H1 (cell line): ENCODE data around the gene PLEKHG3. TPM values are rescaled to one million over a fixed set of nuclear protein-coding genes. Genes with fewer than 3 reads are reported as not detected.

Experiments
- CTCF ChIA-PET: fragments of 300-600 bp; sonication (Branson Sonifier 250); formaldehyde crosslinking; loops from one replicate; lab custom pipeline; 2021; ENCODE audit not compliant: partially characterized antibody; lab: Charles Lee
- POLR2A ChIA-PET: fragments of 300-600 bp; sonication (Branson Sonifier 250); formaldehyde crosslinking; loops from one replicate; lab custom pipeline; 2021; ENCODE audit warnings: inconsistent platforms; ENCODE audit not compliant: partially characterized antibody; lab: Charles Lee
- DNase-seq, 2 experiments: peaks; one replicate each; pipeline versions ENCODE4 v3.0.0 to v3.0.0-alpha.2; 2010 to 2022; ENCODE audit warnings: low spot score in 2 of 2, low read depth in 1 of 2, mixed read lengths in 1 of 2
- FAIRE-seq: peaks from 2 replicates; lab custom pipeline; 2011; peaks lifted over from hg19 to GRCh38; lab: Jason Lieb, UNC
- H2AFZ ChIP-seq: 2 replicates; pipeline ENCODE4 v1.8.1; 2012; ENCODE audit warnings: low read length, inconsistent platforms
- H2AK5ac ChIP-seq: 2 replicates; pipeline ENCODE4 v1.6.1; 2013; ENCODE audit warnings: low read depth, low read length
- H2BK120ac ChIP-seq: replicated peaks from 2 replicates; pipeline ENCODE3; 2013; ENCODE audit warnings: low read depth, low read length, inconsistent platforms
- H2BK12ac ChIP-seq: 2 replicates; pipeline ENCODE4 v1.6.1; 2013; ENCODE audit warnings: low read depth, low read length
- H2BK15ac ChIP-seq: 2 replicates; pipeline ENCODE4 v1.6.1; 2013; ENCODE audit warnings: low read length
- H2BK20ac ChIP-seq: 2 replicates; pipeline ENCODE4 v1.6.1; 2013; ENCODE audit warnings: low read length
- H2BK5ac ChIP-seq: 2 replicates; pipeline ENCODE4 v1.6.1; 2013; ENCODE audit warnings: low read depth, low read length
- H3K14ac ChIP-seq: 2 replicates; pipeline ENCODE4 v1.6.1; 2013; ENCODE audit warnings: inconsistent platforms; ENCODE audit not compliant: insufficient read length
- H3K18ac ChIP-seq: 2 replicates; pipeline ENCODE4 v1.6.1; 2013; ENCODE audit warnings: low read length; ENCODE audit errors: extremely low read depth
- H3K23ac ChIP-seq: 2 replicates; pipeline ENCODE4 v1.6.1; 2013; ENCODE audit warnings: inconsistent platforms; ENCODE audit not compliant: insufficient read length
- H3K23me2 ChIP-seq: 2 replicates; pipeline ENCODE4 v1.6.1; 2013; ENCODE audit warnings: low read depth, low read length
- H3K27ac ChIP-seq: 2 replicates; pipeline ENCODE4 v1.6.1; 2011; ENCODE audit warnings: low read depth, low read length, inconsistent platforms
- H3K27me3 ChIP-seq, 4 experiments: replicated peaks in 1 of 4; 1 replicate in 1 of 4; 2 replicates in 3 of 4; pipeline versions ENCODE4 v1.6.1 to v1.8.1; 2011 to 2013; ENCODE audit warnings: low read length in 3 of 4, mild to moderate bottlenecking in 3 of 4, inconsistent platforms in 2 of 4, mixed read lengths in 2 of 4, moderate library complexity in 1 of 4; ENCODE audit not compliant: control insufficient read depth in 3 of 4, insufficient read depth in 3 of 4; ENCODE audit errors: extremely low read depth in 1 of 4
- H3K36me3 ChIP-seq, 4 experiments: 2 replicates each; pipeline versions ENCODE4 v1.6.1 to v1.8.1; 2011 to 2013; ENCODE audit warnings: mild to moderate bottlenecking in 4 of 4, low read length in 3 of 4, moderate library complexity in 2 of 4, control low read depth in 1 of 4, inconsistent platforms in 1 of 4; ENCODE audit not compliant: insufficient read depth in 4 of 4, control insufficient read depth in 2 of 4
- H3K4ac ChIP-seq: replicated peaks from 2 replicates; pipeline ENCODE3; 2013; ENCODE audit warnings: low read length, low read depth, mixed read lengths, inconsistent platforms; ENCODE audit not compliant: insufficient read length
- H3K4me1 ChIP-seq, 4 experiments: replicated peaks in 1 of 4; 1 replicate in 1 of 4; 2 replicates in 3 of 4; pipeline versions ENCODE4 v1.6.1 to v1.8.1; 2011 to 2013; ENCODE audit warnings: low read length in 3 of 4, inconsistent platforms in 2 of 4, mixed read lengths in 1 of 4; ENCODE audit not compliant: insufficient read depth in 4 of 4, control insufficient read depth in 3 of 4
- H3K4me2 ChIP-seq, 2 experiments: 2 replicates each; pipeline versions ENCODE4 v1.6.1 to v1.8.1; 2011 to 2013; ENCODE audit warnings: low read depth in 2 of 2, low read length in 2 of 2, control low read depth in 1 of 2, inconsistent platforms in 1 of 2, mild to moderate bottlenecking in 1 of 2; ENCODE audit not compliant: insufficient read depth in 1 of 2
- H3K4me3 ChIP-seq, 4 experiments: fragments of 200-600, 300-600 bp in 1 of 4; sonication (generic), shearing (Covaris generic), sonication (Bioruptor Twin) in 1 of 4; 2 replicates each; pipeline versions ENCODE4 v1.5.1 to v1.8.1; 2011 to 2016; ENCODE audit warnings: low read length in 4 of 4, low read depth in 3 of 4, control low read depth in 2 of 4, inconsistent platforms in 2 of 4, mild to moderate bottlenecking in 2 of 4, mixed read lengths in 1 of 4, moderate library complexity in 1 of 4; ENCODE audit not compliant: insufficient read depth in 2 of 4; ENCODE audit errors: extremely low read depth in 1 of 4
- H3K56ac ChIP-seq: replicated peaks from 2 replicates; pipeline ENCODE3; 2013; ENCODE audit warnings: low read depth, mild to moderate bottlenecking, mixed read lengths, low read length, inconsistent platforms; ENCODE audit not compliant: insufficient read length
- H3K79me1 ChIP-seq: 2 replicates; pipeline ENCODE4 v1.6.1; 2013; ENCODE audit warnings: low read depth, low read length, control low read depth
- H3K79me2 ChIP-seq, 2 experiments: 2 replicates each; pipeline versions ENCODE4 v1.6.1 to v1.8.1; 2012 to 2013; ENCODE audit warnings: low read length in 2 of 2, mild to moderate bottlenecking in 2 of 2, inconsistent platforms in 1 of 2; ENCODE audit not compliant: insufficient read depth in 2 of 2, control insufficient read depth in 1 of 2
- H3K9ac ChIP-seq, 4 experiments: replicated peaks in 1 of 4; 1 replicate in 1 of 4; 2 replicates in 3 of 4; pipeline versions ENCODE4 v1.6.1 to v1.8.1; 2011 to 2013; ENCODE audit warnings: low read depth in 3 of 4, low read length in 3 of 4, control low read depth in 2 of 4, mild to moderate bottlenecking in 2 of 4, moderate library complexity in 2 of 4, inconsistent platforms in 1 of 4; ENCODE audit errors: extremely low read depth in 1 of 4
- H3K9me3 ChIP-seq, 2 experiments: 2 replicates each; pipeline versions ENCODE4 v1.6.1 to v1.8.1; 2012 to 2013; ENCODE audit warnings: mild to moderate bottlenecking in 2 of 2, moderate library complexity in 2 of 2, control low read depth in 1 of 2, inconsistent platforms in 1 of 2, low read depth in 1 of 2, low read length in 1 of 2, mixed read lengths in 1 of 2; ENCODE audit not compliant: insufficient read depth in 2 of 2
- H4K20me1 ChIP-seq, 2 experiments: replicated peaks in 1 of 2; 2 replicates each; pipeline versions ENCODE3 to v1.8.1; 2011 to 2013; ENCODE audit warnings: inconsistent platforms in 2 of 2, low read length in 2 of 2, mild to moderate bottlenecking in 1 of 2; ENCODE audit not compliant: insufficient read depth in 2 of 2, control insufficient read depth in 1 of 2
- H4K5ac ChIP-seq: 2 replicates; pipeline ENCODE4 v1.6.1; 2013; ENCODE audit warnings: low read length, low read depth, mixed read lengths, inconsistent platforms; ENCODE audit not compliant: insufficient read length
- H4K8ac ChIP-seq: 2 replicates; pipeline ENCODE4 v1.8.0; 2013; ENCODE audit warnings: mild to moderate bottlenecking, moderate library complexity, low read length, inconsistent platforms; ENCODE audit not compliant: insufficient read depth; ENCODE audit errors: extremely low read depth
- H4K91ac ChIP-seq: replicated peaks from 2 replicates; pipeline ENCODE3; 2013; ENCODE audit warnings: low read length, mixed read lengths, inconsistent platforms; ENCODE audit not compliant: insufficient read length
- CTBP2 ChIP-seq: IDR thresholded peaks from 2 replicates; pipeline ENCODE4 v1.7.0; 2011; ENCODE audit warnings: borderline replicate concordance, mild to moderate bottlenecking, moderate library complexity, mixed read lengths, low read length; ENCODE audit not compliant: insufficient read depth, insufficient read length
- CTCF ChIP-seq, 3 experiments: IDR thresholded peaks; 1 replicate in 2 of 3; 2 replicates in 1 of 3; pipeline versions ENCODE4 v1.5.1 to v1.6.1; 2011; ENCODE audit warnings: low read length in 3 of 3, mild to moderate bottlenecking in 3 of 3, inconsistent platforms in 2 of 3, low read depth in 1 of 3, moderate library complexity in 1 of 3; ENCODE audit not compliant: insufficient read depth in 1 of 3; ENCODE audit errors: control extremely low read depth in 1 of 3
- SUZ12 ChIP-seq: fragments of 200-600 bp; sonication (generic); IDR thresholded peaks from 2 replicates; pipeline ENCODE4 v1.6.1; 2012; ENCODE audit warnings: mild to moderate bottlenecking, inconsistent platforms, low read length, moderate library complexity, mixed read lengths
- TAF1 ChIP-seq: IDR thresholded peaks from 2 replicates; pipeline ENCODE4 v1.6.1; 2011; ENCODE audit warnings: mild to moderate bottlenecking, low read depth, low read length
- WGBS, 2 experiments: shearing (Covaris generic) in 1 of 2; methylation state at CpG; one replicate each; pipeline versions ENCODE4 v1.1.6 to v1.1.7; 2013 to 2015; ENCODE audit warnings: low lambda C conversion rate in 2 of 2, mixed read lengths in 2 of 2, inconsistent platforms in 1 of 2, low coverage in 1 of 2, missing lambda C conversion rate in 1 of 2; ENCODE audit not compliant: insufficient replicate concordance in 2 of 2, insufficient coverage in 1 of 2, insufficient read length in 1 of 2; ENCODE audit errors: extremely low coverage in 1 of 2, missing lambda C conversion rate in 1 of 2; 5-methylcytosine and 5-hydroxymethylcytosine counted together
- polyA plus RNA-seq, 7 experiments: library from polyadenylated mRNA; depleted of rRNA in 3 of 7; stranded (reverse) in 5 of 7; unstranded in 2 of 7; fragments of >200 nt in 5 of 7; fragments of 200-250 nt in 2 of 7; gene quantifications; 1 replicate in 5 of 7; 2 replicates in 1 of 7; 4 replicates in 1 of 7; pipeline versions ENCODE4 v1.2.1 to v1.2.3, GENCODE V29; 2011 to 2013; ENCODE audit warnings: missing spikeins in 2 of 7, mixed read lengths in 2 of 7
- total RNA-seq: library from RNA; stranded (reverse); fragmentation: NEBNext Ultra II Directional; extraction: Animal tissue kit (Norgen Biotek cat#: 25700); gene quantifications from 2 replicates; pipeline ENCODE4 v1.2.1, GENCODE V29; 2021

The PLEKHG3 gene
- total and polyA plus RNA-seq, 2 of the 8 experiments (the other 6 are each of a cell fraction or from before 2014, with no cell fraction given): 43.4 to 90.6 TPM

GRCh38 chr14:64748521-64748920 lies 44.3 kb downstream of the PLEKHG3 start:
- Histone ChIP-seq H3K14ac (no peak overlapping the region), H3K9me3 (no peaks in the 10 kb centered on the region), H4K5ac (no peak overlapping the region), H2BK15ac (no peak overlapping the region), H3K79me2 (no peaks in the 10 kb centered on the region), H3K27ac (no peak overlapping the region), H3K4ac (no peak overlapping the region), H3K4me3 (no peak overlapping the region), H2BK12ac (peak overlapping the region; percentile 39; the same call in 1 of the 2 replicates), H3K23me2 (no peaks in the 10 kb centered on the region), H3K4me1 (no peaks in the 10 kb centered on the region; a peak in 1 of 7 replicates), H3K79me1 (no peaks in the 10 kb centered on the region), H4K8ac (no peak overlapping the region), H2AFZ (no peak overlapping the region), H2BK5ac (peak overlapping the region; percentile 52; the same call in 1 of the 2 replicates), H3K36me3 (peaks cover 15 to 40% (median 24%) of the 10 kb centered on the region in 4 experiments), H3K4me2 (no peak overlapping the region), H4K91ac (no peak overlapping the region), H3K56ac (no peak overlapping the region), H2BK120ac (no peak overlapping the region), H3K27me3 (no peaks in the 10 kb centered on the region), H3K9ac (no peak overlapping the region), H2AK5ac (no peak overlapping the region), H3K23ac (no peak overlapping the region), H2BK20ac (no peak overlapping the region), H4K20me1 (peaks cover 6 to 7% of the 10 kb centered on the region in 2 experiments), H3K18ac (no peak overlapping the region)
- TF ChIP-seq SUZ12 (no peak), CTCF (IDR thresholded peaks at IDR 0.05; ENCODE audit: control extremely low read depth in 1 of 3, insufficient read depth in 1 of 3, low read depth in 1 of 3, low read length in 3 of 3) (peak in 2 of 3 experiments; percentile 8 to 16; a peak in 2 of 4 replicates), TAF1 (no peak), CTBP2 (no peak)
- ChIA-PET POLR2A (interaction anchor here (0.7 kb wide), 1 partner anchor 244 kb away, joined by 3 read pairs; the partner anchor contains the start of gene ZBTB1), CTCF (interaction anchor here (0.6 to 3.1 kb wide), 7 partner anchors 10 to 115 kb away, joined by 3 to 11 read pairs (median 5); no protein-coding TSS in a partner anchor)
- DNase-seq: no peak
- 87% methylated on average over 4 of the region's 6 CpGs; no CpG with 5 or more reads in 1 of the 2 experiments for WGBS, 2 experiments
- FAIRE-seq: no peak
